ENCODE data around the gene SLC30A7. TPM values are rescaled to one million over a fixed set of nuclear protein-coding genes. Genes with fewer than 3 reads are reported as not detected.

Gene SLC30A7
- total and polyA plus RNA-seq, 2 of the 13 experiments (the other 11 are each of a cell fraction or from before 2014, with no cell fraction given), result 8.3 to 40.8 TPM

DNA sequence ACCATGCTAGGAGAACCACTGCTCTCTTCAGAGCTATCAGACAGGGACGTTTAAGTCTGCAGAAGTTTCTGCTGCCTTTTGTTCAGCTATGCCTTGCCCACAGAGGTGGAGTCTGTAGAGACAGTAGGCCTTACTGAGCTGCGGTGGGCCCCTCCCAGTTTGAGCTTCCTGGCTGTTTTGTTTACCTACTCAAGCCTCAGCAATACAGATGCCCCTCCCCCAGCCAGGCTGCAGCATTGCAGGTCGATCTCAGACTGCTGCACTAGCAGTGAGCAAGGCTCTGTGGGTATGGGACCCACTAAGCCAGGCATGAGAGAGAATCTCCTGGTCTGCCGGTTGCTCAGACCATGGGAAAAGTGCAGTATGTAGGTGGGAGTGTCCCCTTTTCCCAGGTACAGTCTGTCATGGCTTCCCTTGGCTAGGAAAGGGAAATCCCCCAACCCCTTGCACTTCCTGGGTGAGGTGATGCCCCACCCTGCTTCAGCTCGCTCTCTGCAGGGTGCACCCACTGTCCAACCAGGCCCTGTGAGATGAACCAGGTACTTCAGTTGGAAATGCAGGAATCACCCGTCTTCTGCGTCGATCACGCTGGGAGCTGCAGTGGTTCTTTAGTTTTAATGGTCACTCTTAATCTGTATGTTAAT, 53.7 kb downstream of the SLC30A7 start (continued):
- TF ChIP-seq FOXO1 (CRISPR knock-in tag; IDR thresholded peaks at IDR 0.05), result peak; percentile 66; the same call in 1 of the 2 replicates
- TF ChIP-seq, protein P1, sequence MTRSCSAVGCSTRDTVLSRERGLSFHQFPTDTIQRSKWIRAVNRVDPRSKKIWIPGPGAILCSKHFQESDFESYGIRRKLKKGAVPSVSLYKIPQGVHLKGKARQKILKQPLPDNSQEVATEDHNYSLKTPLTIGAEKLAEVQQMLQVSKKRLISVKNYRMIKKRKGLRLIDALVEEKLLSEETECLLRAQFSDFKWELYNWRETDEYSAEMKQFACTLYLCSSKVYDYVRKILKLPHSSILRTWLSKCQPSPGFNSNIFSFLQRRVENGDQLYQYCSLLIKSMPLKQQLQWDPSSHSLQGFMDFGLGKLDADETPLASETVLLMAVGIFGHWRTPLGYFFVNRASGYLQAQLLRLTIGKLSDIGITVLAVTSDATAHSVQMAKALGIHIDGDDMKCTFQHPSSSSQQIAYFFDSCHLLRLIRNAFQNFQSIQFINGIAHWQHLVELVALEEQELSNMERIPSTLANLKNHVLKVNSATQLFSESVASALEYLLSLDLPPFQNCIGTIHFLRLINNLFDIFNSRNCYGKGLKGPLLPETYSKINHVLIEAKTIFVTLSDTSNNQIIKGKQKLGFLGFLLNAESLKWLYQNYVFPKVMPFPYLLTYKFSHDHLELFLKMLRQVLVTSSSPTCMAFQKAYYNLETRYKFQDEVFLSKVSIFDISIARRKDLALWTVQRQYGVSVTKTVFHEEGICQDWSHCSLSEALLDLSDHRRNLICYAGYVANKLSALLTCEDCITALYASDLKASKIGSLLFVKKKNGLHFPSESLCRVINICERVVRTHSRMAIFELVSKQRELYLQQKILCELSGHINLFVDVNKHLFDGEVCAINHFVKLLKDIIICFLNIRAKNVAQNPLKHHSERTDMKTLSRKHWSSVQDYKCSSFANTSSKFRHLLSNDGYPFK (CRISPR knock-in tag; IDR thresholded peaks at IDR 0.05; ENCODE audit: borderline replicate concordance), result peak; percentile 37; the same call in 1 of the 2 replicates

DNA sequence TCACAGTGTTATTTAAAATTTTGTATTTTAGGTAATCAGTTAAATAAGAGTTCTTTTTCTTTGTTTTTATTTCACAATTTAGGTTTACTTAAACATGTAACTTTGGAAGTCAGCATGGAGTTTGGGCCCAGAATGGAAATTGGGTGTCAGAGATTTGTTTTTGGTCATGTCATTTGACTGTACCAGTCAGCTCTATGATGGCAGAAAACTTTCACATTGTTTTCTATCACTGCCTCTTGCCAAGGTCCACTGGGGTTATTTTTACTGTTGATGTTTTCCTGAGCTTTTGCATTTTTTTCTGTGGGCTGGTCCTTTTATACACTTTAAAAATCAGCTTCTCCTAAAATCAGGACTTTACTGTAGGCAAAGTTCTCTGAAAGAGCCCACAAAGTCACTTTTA, 54.4 kb downstream of the SLC30A7 start:
- FAIRE-seq, result no peak
- H3K27me3 ChIP-seq (ENCODE audit: control insufficient read depth in 1 of 2, insufficient read depth in 2 of 2, low read length in 2 of 2), result no peaks in the 10 kb centered on the region
- peaks cover 6 to 30% of the 10 kb centered on the region in 2 experiments; a peak in 4 of 5 replicates for H3K36me3 ChIP-seq (replicated peaks in 1 of 2; ENCODE audit: control insufficient read depth in 1 of 2, insufficient read depth in 2 of 2, low read length in 2 of 2)
- H3K9ac ChIP-seq (ENCODE audit: insufficient read depth, low read depth, low read length), result no peak overlapping the region
- peaks cover 19% of the 10 kb centered on the region for H3K4me1 ChIP-seq (ENCODE audit: insufficient read depth, low read length)
- CTCF ChIA-PET (ENCODE audit: low intra/inter-chr PET ratio, low total read pairs), result no interaction called here
- no peaks in the 10 kb centered on the region for H3K9me3 ChIP-seq (ENCODE audit: low read length)
- peaks cover 1% of the 10 kb centered on the region for H3K79me2 ChIP-seq (ENCODE audit: insufficient read depth, low read length)
- intact Hi-C loops (cut with micrococcal nuclease; ENCODE audit: unreplicated experiment), result no loop called here
- H3K4me2 ChIP-seq (ENCODE audit: low read depth, low read length), result no peak overlapping the region
- POLR2A ChIA-PET, result no interaction called here
- no peak for DNase-seq (ENCODE audit: low spot score)
- in situ Hi-C loops (cut with HindIII; ENCODE audit: extremely low pct_ligation_motif_present, low pct_unique_long_range_greater_than_20kb), result no loop called here
- BruUV-seq (replicated peaks), result no TSS peak
- no peaks in the 10 kb centered on the region for H4K20me1 ChIP-seq (ENCODE audit: insufficient read depth, low read length)
- no peak overlapping the region for H2AFZ ChIP-seq (ENCODE audit: low read length)
- no peak for ATAC-seq
- no peak overlapping the region for H3K4me3 ChIP-seq (replicated peaks in 1 of 3; ENCODE audit: insufficient read depth in 1 of 3, low read depth in 2 of 3, low read length in 3 of 3)
- no peak overlapping the region for H3K27ac ChIP-seq (ENCODE audit: extremely low read length, insufficient read depth, low read length)
- no peak for TF ChIP-seq ZNF354B (CRISPR knock-in tag; IDR thresholded peaks at IDR 0.05)
- TF ChIP-seq, protein P2, sequence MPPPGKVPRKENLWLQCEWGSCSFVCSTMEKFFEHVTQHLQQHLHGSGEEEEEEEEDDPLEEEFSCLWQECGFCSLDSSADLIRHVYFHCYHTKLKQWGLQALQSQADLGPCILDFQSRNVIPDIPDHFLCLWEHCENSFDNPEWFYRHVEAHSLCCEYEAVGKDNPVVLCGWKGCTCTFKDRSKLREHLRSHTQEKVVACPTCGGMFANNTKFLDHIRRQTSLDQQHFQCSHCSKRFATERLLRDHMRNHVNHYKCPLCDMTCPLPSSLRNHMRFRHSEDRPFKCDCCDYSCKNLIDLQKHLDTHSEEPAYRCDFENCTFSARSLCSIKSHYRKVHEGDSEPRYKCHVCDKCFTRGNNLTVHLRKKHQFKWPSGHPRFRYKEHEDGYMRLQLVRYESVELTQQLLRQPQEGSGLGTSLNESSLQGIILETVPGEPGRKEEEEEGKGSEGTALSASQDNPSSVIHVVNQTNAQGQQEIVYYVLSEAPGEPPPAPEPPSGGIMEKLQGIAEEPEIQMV (CRISPR knock-in tag; IDR thresholded peaks at IDR 0.05; ENCODE audit: low read depth), result no peak
- no peak for TF ChIP-seq TEAD3 (CRISPR knock-in tag; optimal IDR thresholded peaks at IDR 0.05; ENCODE audit: borderline replicate concordance)
- no peak for TF ChIP-seq ZNF737 (CRISPR knock-in tag; IDR thresholded peaks at IDR 0.05; ENCODE audit: borderline replicate concordance)
- no peak for TF ChIP-seq TGIF2 (CRISPR knock-in tag; IDR thresholded peaks at IDR 0.05)
- TF ChIP-seq, protein P3, sequence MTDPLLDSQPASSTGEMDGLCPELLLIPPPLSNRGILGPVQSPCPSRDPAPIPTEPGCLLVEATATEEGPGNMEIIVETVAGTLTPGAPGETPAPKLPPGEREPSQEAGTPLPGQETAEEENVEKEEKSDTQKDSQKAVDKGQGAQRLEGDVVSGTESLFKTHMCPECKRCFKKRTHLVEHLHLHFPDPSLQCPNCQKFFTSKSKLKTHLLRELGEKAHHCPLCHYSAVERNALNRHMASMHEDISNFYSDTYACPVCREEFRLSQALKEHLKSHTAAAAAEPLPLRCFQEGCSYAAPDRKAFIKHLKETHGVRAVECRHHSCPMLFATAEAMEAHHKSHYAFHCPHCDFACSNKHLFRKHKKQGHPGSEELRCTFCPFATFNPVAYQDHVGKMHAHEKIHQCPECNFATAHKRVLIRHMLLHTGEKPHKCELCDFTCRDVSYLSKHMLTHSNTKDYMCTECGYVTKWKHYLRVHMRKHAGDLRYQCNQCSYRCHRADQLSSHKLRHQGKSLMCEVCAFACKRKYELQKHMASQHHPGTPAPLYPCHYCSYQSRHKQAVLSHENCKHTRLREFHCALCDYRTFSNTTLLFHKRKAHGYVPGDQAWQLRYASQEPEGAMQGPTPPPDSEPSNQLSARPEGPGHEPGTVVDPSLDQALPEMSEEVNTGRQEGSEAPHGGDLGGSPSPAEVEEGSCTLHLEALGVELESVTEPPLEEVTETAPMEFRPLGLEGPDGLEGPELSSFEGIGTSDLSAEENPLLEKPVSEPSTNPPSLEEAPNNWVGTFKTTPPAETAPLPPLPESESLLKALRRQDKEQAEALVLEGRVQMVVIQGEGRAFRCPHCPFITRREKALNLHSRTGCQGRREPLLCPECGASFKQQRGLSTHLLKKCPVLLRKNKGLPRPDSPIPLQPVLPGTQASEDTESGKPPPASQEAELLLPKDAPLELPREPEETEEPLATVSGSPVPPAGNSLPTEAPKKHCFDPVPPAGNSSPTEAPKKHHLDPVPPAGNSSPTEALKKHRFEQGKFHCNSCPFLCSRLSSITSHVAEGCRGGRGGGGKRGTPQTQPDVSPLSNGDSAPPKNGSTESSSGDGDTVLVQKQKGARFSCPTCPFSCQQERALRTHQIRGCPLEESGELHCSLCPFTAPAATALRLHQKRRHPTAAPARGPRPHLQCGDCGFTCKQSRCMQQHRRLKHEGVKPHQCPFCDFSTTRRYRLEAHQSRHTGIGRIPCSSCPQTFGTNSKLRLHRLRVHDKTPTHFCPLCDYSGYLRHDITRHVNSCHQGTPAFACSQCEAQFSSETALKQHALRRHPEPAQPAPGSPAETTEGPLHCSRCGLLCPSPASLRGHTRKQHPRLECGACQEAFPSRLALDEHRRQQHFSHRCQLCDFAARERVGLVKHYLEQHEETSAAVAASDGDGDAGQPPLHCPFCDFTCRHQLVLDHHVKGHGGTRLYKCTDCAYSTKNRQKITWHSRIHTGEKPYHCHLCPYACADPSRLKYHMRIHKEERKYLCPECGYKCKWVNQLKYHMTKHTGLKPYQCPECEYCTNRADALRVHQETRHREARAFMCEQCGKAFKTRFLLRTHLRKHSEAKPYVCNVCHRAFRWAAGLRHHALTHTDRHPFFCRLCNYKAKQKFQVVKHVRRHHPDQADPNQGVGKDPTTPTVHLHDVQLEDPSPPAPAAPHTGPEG (CRISPR knock-in tag; IDR thresholded peaks at IDR 0.05), result no peak
